ENCODE results near the gene FGFR2. TPM values are rescaled to one million over a fixed set of nuclear protein-coding genes. Genes with fewer than 3 reads are reported as not detected.

FGFR2 gene
- total RNA-seq, 2 experiments from 2014 or later: 0.14 to 0.22 TPM

GRCh38 chr10:121609426-121610380, 11.5 kb upstream of the FGFR2 start:
- peaks cover 56% of the 10 kb centered on the region for H3K27me3 Mint-ChIP-seq
- no peaks in the 10 kb centered on the region for H3K4me1 Mint-ChIP-seq (ENCODE audit: low read depth)
- Histone ChIP-seq H3K27ac (ENCODE audit: low read depth in 1 of 2, low read length in 2 of 2) (no peak overlapping the region), H3K9me3 (ENCODE audit: control insufficient read depth in 1 of 2, insufficient read depth in 1 of 2, low read length in 2 of 2) (peaks cover 0 to 4% of the 10 kb centered on the region in 2 experiments), H3K4me1 (ENCODE audit: insufficient read depth, low read length) (peaks cover 2% of the 10 kb centered on the region), H3K27me3 (ENCODE audit: control insufficient read depth in 1 of 2, insufficient read depth in 2 of 2, low read length in 2 of 2) (peaks cover 9 to 23% of the 10 kb centered on the region in 2 experiments), H3K36me3 (ENCODE audit: insufficient read depth, low read length) (no peaks in the 10 kb centered on the region), H3K4me3 (ENCODE audit: low read length) (no peak overlapping the region)
- no peak overlapping the region for H3K27ac Mint-ChIP-seq
- H3K36me3 Mint-ChIP-seq (ENCODE audit: low read depth): no peaks in the 10 kb centered on the region
- no peak overlapping the region for H3K4me3 Mint-ChIP-seq
- DNase-seq (no peak), ATAC-seq (ENCODE audit: poor library complexity) (no peak)
- no peaks in the 10 kb centered on the region for H3K9me3 Mint-ChIP-seq
- no peak for TF ChIP-seq CTCF (IDR thresholded peaks at IDR 0.05)
- intact Hi-C loops (cut with DNase I, micrococcal nuclease): loop anchor here in 1 of 2 experiments (5.0 kb wide), 1 partner anchor 667 kb away; no protein-coding TSS in a partner anchor
- ChIA-PET CTCF (no interaction called here), POLR2A (no interaction called here)

GRCh38 chr10:121608469-121609190, 10.4 kb upstream of the FGFR2 start:
- Histone ChIP-seq H3K9me3 (ENCODE audit: control insufficient read depth in 1 of 2, insufficient read depth in 1 of 2, low read length in 2 of 2) (peaks cover 0 to 4% of the 10 kb centered on the region in 2 experiments), H3K27ac (ENCODE audit: low read depth in 1 of 2, low read length in 2 of 2) (no peak overlapping the region), H3K4me1 (ENCODE audit: insufficient read depth, low read length) (peaks cover 2% of the 10 kb centered on the region), H3K27me3 (ENCODE audit: control insufficient read depth in 1 of 2, insufficient read depth in 2 of 2, low read length in 2 of 2) (peaks cover 9 to 23% of the 10 kb centered on the region in 2 experiments), H3K4me3 (ENCODE audit: low read length) (no peak overlapping the region), H3K36me3 (ENCODE audit: insufficient read depth, low read length) (no peaks in the 10 kb centered on the region)
- DNase-seq (peak in 4 of 14 experiments; percentile 3 to 35 (median 20)), ATAC-seq (ENCODE audit: poor library complexity) (no peak)
- H3K36me3 Mint-ChIP-seq (ENCODE audit: low read depth): no peaks in the 10 kb centered on the region
- peak; percentile 40 for TF ChIP-seq CTCF (IDR thresholded peaks at IDR 0.05)
- POLR2A ChIA-PET: no interaction called here
- H3K4me1 Mint-ChIP-seq (ENCODE audit: low read depth): no peaks in the 10 kb centered on the region
- peaks cover 63% of the 10 kb centered on the region for H3K27me3 Mint-ChIP-seq
- no peak overlapping the region for H3K4me3 Mint-ChIP-seq
- no peak overlapping the region for H3K27ac Mint-ChIP-seq
- CTCF ChIA-PET: no interaction called here
- no peaks in the 10 kb centered on the region for H3K9me3 Mint-ChIP-seq
- intact Hi-C loops (cut with DNase I, micrococcal nuclease): loop anchor here in 1 of 2 experiments (5.0 kb wide), 1 partner anchor 666 kb away; no protein-coding TSS in a partner anchor

- no peaks in the 10 kb centered on the region for H3K9me3 ChIP-seq (ENCODE audit: control insufficient read depth in 1 of 2, insufficient read depth in 1 of 2, low read length in 2 of 2)
- H3K4me1 ChIP-seq (ENCODE audit: insufficient read depth, low read length): peaks cover 2% of the 10 kb centered on the region
- ChIA-PET CTCF (no interaction called here), POLR2A (no interaction called here)
- Mint-ChIP-seq H3K36me3 (ENCODE audit: low read depth) (no peaks in the 10 kb centered on the region), H3K4me3 (no peak overlapping the region), H3K4me1 (ENCODE audit: low read depth) (no peaks in the 10 kb centered on the region), H3K27me3 (peaks cover 63% of the 10 kb centered on the region), H3K27ac (no peak overlapping the region), H3K9me3 (no peaks in the 10 kb centered on the region)
- H3K36me3 ChIP-seq (ENCODE audit: insufficient read depth, low read length): no peaks in the 10 kb centered on the region
- intact Hi-C loops (cut with DNase I, micrococcal nuclease): loop anchor here in 1 of 2 experiments (5.0 kb wide), 1 partner anchor 665 kb away; no protein-coding TSS in a partner anchor
- no peak for TF ChIP-seq CTCF (IDR thresholded peaks at IDR 0.05)
- peaks cover 9 to 23% of the 10 kb centered on the region in 2 experiments for H3K27me3 ChIP-seq (ENCODE audit: control insufficient read depth in 1 of 2, insufficient read depth in 2 of 2, low read length in 2 of 2)
- no peak overlapping the region for H3K4me3 ChIP-seq (ENCODE audit: low read length)
- no peak for ATAC-seq (ENCODE audit: poor library complexity)
- DNase-seq: no peak
- H3K27ac ChIP-seq (ENCODE audit: low read depth in 1 of 2, low read length in 2 of 2): no peak overlapping the region
Measured at GRCh38 chr10:121607310-121608055, 9.2 kb upstream of the FGFR2 start.

All from CD4-positive, alpha-beta T cell (primary cell).